ENCODE data around the gene TPST1.
"Not testable (repeated sequence)": the region's sequence is repeated elsewhere in the genome, so short reads cannot be mapped to it uniquely, and the experiment has no call there.

Gene TPST1

GRCh38 chr7:66357087-66357486 is 152.0 kb downstream of the TPST1 start:
- H3K4me3 ChIP-seq (ENCODE audit: low read depth in 1 of 2, low read length in 2 of 2) = no peak overlapping the region
- TF ChIP-seq CTCF (IDR thresholded peaks at IDR 0.05; ENCODE audit: borderline replicate concordance, extremely low read depth, low read length, poor library complexity, severe bottlenecking) (no peak), EZH2 (IDR thresholded peaks at IDR 0.05; ENCODE audit: borderline replicate concordance, low read depth, low read length, severe bottlenecking) (no peak)

GRCh38 chr7:66359656-66360211 is 154.6 kb downstream of the TPST1 start:
- no peak for DNase-seq

More at GRCh38 chr7:66357087-66357486, 152.0 kb downstream of the TPST1 start:
- Histone ChIP-seq H3K9me3 (ENCODE audit: insufficient read depth, low read length, severe bottlenecking) (no peaks in the 10 kb centered on the region), H3K4me1 (ENCODE audit: insufficient read depth, low read length) (no peaks in the 10 kb centered on the region), H3K79me2 (ENCODE audit: insufficient read depth, low read length) (no peaks in the 10 kb centered on the region), H2AFZ (ENCODE audit: low read depth, low read length) (no peak overlapping the region), H3K9ac (ENCODE audit: low read depth, low read length) (no peak overlapping the region), H3K27ac (ENCODE audit: low read length) (no peak overlapping the region), H3K36me3 (ENCODE audit: insufficient read depth, low read length) (no peaks in the 10 kb centered on the region), H4K20me1 (ENCODE audit: insufficient read depth, low read length) (no peaks in the 10 kb centered on the region), H3K27me3 (ENCODE audit: insufficient read depth, low read length, poor library complexity) (peaks cover 14% of the 10 kb centered on the region), H3K4me2 (ENCODE audit: insufficient read depth, low read length) (no peak overlapping the region)
- ATAC-seq (ENCODE audit: insufficient read depth, low read depth) = no peak
- DNase-seq = no peak

GRCh38 chr7:66362136-66362535 is 157.0 kb downstream of the TPST1 start:
- Histone ChIP-seq H3K4me3 (ENCODE audit: low read depth in 1 of 2, low read length in 2 of 2) (no peak overlapping the region), H3K4me1 (ENCODE audit: insufficient read depth, low read length) (no peaks in the 10 kb centered on the region), H3K4me2 (ENCODE audit: insufficient read depth, low read length) (no peak overlapping the region), H3K9ac (ENCODE audit: low read depth, low read length) (no peak overlapping the region), H3K79me2 (ENCODE audit: insufficient read depth, low read length) (no peaks in the 10 kb centered on the region), H3K27me3 (ENCODE audit: insufficient read depth, low read length, poor library complexity) (no peaks in the 10 kb centered on the region), H4K20me1 (ENCODE audit: insufficient read depth, low read length) (no peaks in the 10 kb centered on the region), H3K9me3 (ENCODE audit: insufficient read depth, low read length, severe bottlenecking) (no peaks in the 10 kb centered on the region), H3K27ac (ENCODE audit: low read length) (no peak overlapping the region), H3K36me3 (ENCODE audit: insufficient read depth, low read length) (no peaks in the 10 kb centered on the region), H2AFZ (ENCODE audit: low read depth, low read length) (no peak overlapping the region)
- ATAC-seq (ENCODE audit: insufficient read depth, low read depth) = no peak
- no peak for DNase-seq
- TF ChIP-seq CTCF (IDR thresholded peaks at IDR 0.05; ENCODE audit: borderline replicate concordance, extremely low read depth, low read length, poor library complexity, severe bottlenecking) (no peak), EZH2 (IDR thresholded peaks at IDR 0.05; ENCODE audit: borderline replicate concordance, low read depth, low read length, severe bottlenecking) (no peak)

More at GRCh38 chr7:66359656-66360211, 154.6 kb downstream of the TPST1 start:
- no peak overlapping the region for H3K4me3 ChIP-seq (ENCODE audit: low read depth in 1 of 2, low read length in 2 of 2)
- H2AFZ ChIP-seq (ENCODE audit: low read depth, low read length) = no peak overlapping the region
- H3K9me3 ChIP-seq (ENCODE audit: insufficient read depth, low read length, severe bottlenecking) = no peaks in the 10 kb centered on the region
- H4K20me1 ChIP-seq (ENCODE audit: insufficient read depth, low read length) = no peaks in the 10 kb centered on the region
- no peak overlapping the region for H3K9ac ChIP-seq (ENCODE audit: low read depth, low read length)
- no peak overlapping the region for H3K4me2 ChIP-seq (ENCODE audit: insufficient read depth, low read length)
- no peaks in the 10 kb centered on the region for H3K27me3 ChIP-seq (ENCODE audit: insufficient read depth, low read length, poor library complexity)
- no peaks in the 10 kb centered on the region for H3K4me1 ChIP-seq (ENCODE audit: insufficient read depth, low read length)
- no peaks in the 10 kb centered on the region for H3K79me2 ChIP-seq (ENCODE audit: insufficient read depth, low read length)
- no peak for ATAC-seq (ENCODE audit: insufficient read depth, low read depth)
- H3K27ac ChIP-seq (ENCODE audit: low read length) = no peak overlapping the region
- no peaks in the 10 kb centered on the region for H3K36me3 ChIP-seq (ENCODE audit: insufficient read depth, low read length)
- TF ChIP-seq EZH2 (IDR thresholded peaks at IDR 0.05; ENCODE audit: borderline replicate concordance, low read depth, low read length, severe bottlenecking) = no peak

GRCh38 chr7:66363635-66364034 is 158.5 kb downstream of the TPST1 start:
- Histone ChIP-seq H3K79me2 (ENCODE audit: insufficient read depth, low read length) (no peaks in the 10 kb centered on the region), H3K9me3 (ENCODE audit: insufficient read depth, low read length, severe bottlenecking) (no peaks in the 10 kb centered on the region), H3K36me3 (ENCODE audit: insufficient read depth, low read length) (no peaks in the 10 kb centered on the region), H3K4me3 (ENCODE audit: low read depth in 1 of 2, low read length in 2 of 2) (no peak overlapping the region), H2AFZ (ENCODE audit: low read depth, low read length) (no peak overlapping the region), H3K27ac (ENCODE audit: low read length) (no peak overlapping the region), H3K4me1 (ENCODE audit: insufficient read depth, low read length) (no peaks in the 10 kb centered on the region), H3K4me2 (ENCODE audit: insufficient read depth, low read length) (no peak overlapping the region), H4K20me1 (ENCODE audit: insufficient read depth, low read length) (no peaks in the 10 kb centered on the region), H3K27me3 (ENCODE audit: insufficient read depth, low read length, poor library complexity) (no peaks in the 10 kb centered on the region), H3K9ac (ENCODE audit: low read depth, low read length) (no peak overlapping the region)
- no peak for TF ChIP-seq CTCF (IDR thresholded peaks at IDR 0.05; ENCODE audit: borderline replicate concordance, extremely low read depth, low read length, poor library complexity, severe bottlenecking)
- TF ChIP-seq EZH2 (IDR thresholded peaks at IDR 0.05; ENCODE audit: borderline replicate concordance, low read depth, low read length, severe bottlenecking) = no peak
- no peak for DNase-seq
- no peak for ATAC-seq (ENCODE audit: insufficient read depth, low read depth)

GRCh38 chr7:66365031-66365430 is 159.9 kb downstream of the TPST1 start:
- not testable (repeated sequence) for ATAC-seq (ENCODE audit: insufficient read depth, low read depth); H3K4me2 ChIP-seq (ENCODE audit: insufficient read depth, low read length); H3K4me1 ChIP-seq (ENCODE audit: insufficient read depth, low read length); H3K4me3 ChIP-seq (ENCODE audit: low read depth in 1 of 2, low read length in 2 of 2); H3K27me3 ChIP-seq (ENCODE audit: insufficient read depth, low read length, poor library complexity); H3K9me3 ChIP-seq (ENCODE audit: insufficient read depth, low read length, severe bottlenecking); H3K27ac ChIP-seq (ENCODE audit: low read length); H3K9ac ChIP-seq (ENCODE audit: low read depth, low read length); H4K20me1 ChIP-seq (ENCODE audit: insufficient read depth, low read length); DNase-seq; H3K36me3 ChIP-seq (ENCODE audit: insufficient read depth, low read length); H2AFZ ChIP-seq (ENCODE audit: low read depth, low read length); H3K79me2 ChIP-seq (ENCODE audit: insufficient read depth, low read length)
